SK-N-MC (cell line): ENCODE results near the gene FAM124A.

Experiments
- EZH2 ChIP-seq: fragments of 200-600 bp; sonication (generic); IDR thresholded peaks from one replicate; pipeline ENCODE4 v1.6.1; 2017; ENCODE audit warnings: antibody characterized with exemption
- POLR2AphosphoS5 ChIP-seq: IDR thresholded peaks from 2 replicates; pipeline ENCODE4 v1.6.1; 2012; ENCODE audit warnings: mild to moderate bottlenecking, low read depth, low read length, borderline replicate concordance

DNA sequence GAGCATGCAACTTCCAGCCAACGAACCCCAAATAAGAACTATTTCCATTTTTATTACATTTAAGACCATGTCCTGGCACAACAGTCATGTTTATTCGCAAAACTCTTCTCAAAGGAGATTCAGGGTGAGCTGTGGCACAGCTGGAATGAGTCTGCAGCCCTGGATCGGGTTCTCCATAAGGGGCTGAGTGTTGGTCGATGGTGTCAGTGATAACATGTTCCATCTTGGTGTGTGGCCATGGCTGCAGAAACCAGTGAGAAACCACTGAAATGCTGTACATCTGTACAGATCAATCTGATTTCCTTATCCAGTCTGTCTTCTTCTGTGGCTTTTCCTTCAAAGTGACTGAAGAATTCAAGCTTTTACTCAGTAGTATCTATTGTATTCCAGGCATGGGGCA lies 15.2 kb downstream of the FAM124A start:
- no peak for TF ChIP-seq POLR2AphosphoS5
- TF ChIP-seq EZH2 = no peak
